Effector memory CD8-positive, alpha-beta T cell (primary cell): ENCODE measurements around the gene KTN1.

ENCODE experiments used
- ATAC-seq: fragments of 150-1000 bp; cut with Tn5 transposase; replicated peaks from 2 replicates; pipeline ENCODE4 v1.10.0; 2021; ENCODE audit warnings: mild to moderate bottlenecking, moderate library complexity
- DNase-seq, 3 experiments: peaks; one replicate each; pipeline ENCODE4 v3.0.0; 2021
- H3K27ac Mint-ChIP-seq, 2 donors: one replicate each; pipeline ENCODE4 v1.8.0; 2022; ENCODE audit warnings: mild to moderate bottlenecking in 2 of 2, mixed read lengths in 2 of 2, moderate library complexity in 2 of 2
- H3K27me3 Mint-ChIP-seq, 2 donors: one replicate each; pipeline ENCODE4 v1.8.0; 2022; ENCODE audit warnings: mixed read lengths in 2 of 2
- H3K36me3 Mint-ChIP-seq: one replicate; pipeline ENCODE4 v1.8.0; 2022; ENCODE audit warnings: mild to moderate bottlenecking, moderate library complexity, mixed read lengths; ENCODE audit not compliant: insufficient read depth
- H3K4me1 Mint-ChIP-seq, 2 donors: one replicate each; pipeline ENCODE4 v1.8.0; 2022; ENCODE audit warnings: low read depth in 2 of 2, mixed read lengths in 2 of 2
- H3K4me3 Mint-ChIP-seq, 2 donors: one replicate each; pipeline ENCODE4 v1.8.0; 2022; ENCODE audit warnings: mild to moderate bottlenecking in 2 of 2, mixed read lengths in 2 of 2, moderate library complexity in 2 of 2
- H3K9me3 Mint-ChIP-seq, 2 donors: one replicate each; pipeline ENCODE4 v1.8.0; 2022; ENCODE audit warnings: mixed read lengths in 2 of 2

The KTN1 gene

DNA sequence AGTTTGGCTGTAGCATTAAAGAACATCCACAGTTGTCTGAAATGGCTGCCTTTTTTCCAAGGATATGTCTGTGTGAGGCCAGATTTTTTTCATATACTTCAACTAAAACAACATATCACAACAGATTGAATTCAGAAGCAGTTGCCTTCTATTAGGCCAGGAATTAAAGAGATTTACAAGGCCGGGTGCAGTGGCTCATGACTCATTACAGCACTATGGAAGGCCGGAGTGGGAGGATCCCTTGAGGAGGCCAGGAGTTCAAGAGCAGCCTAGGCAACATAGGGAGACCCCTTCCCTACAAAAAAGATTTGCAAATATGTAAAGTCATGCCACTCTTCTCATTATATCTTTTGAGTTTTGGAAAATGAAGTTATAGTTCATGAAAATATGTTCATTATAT is 108.6 kb downstream of the KTN1 start:
- no peak for DNase-seq
- Mint-ChIP-seq H3K4me3 (no peak overlapping the region), H3K27ac (no peak overlapping the region), H3K9me3 (no peaks in the 10 kb centered on the region), H3K4me1 (no peaks in the 10 kb centered on the region), H3K36me3 (peaks cover 25% of the 10 kb centered on the region), H3K27me3 (no peaks in the 10 kb centered on the region)
- no peak for ATAC-seq

DNA sequence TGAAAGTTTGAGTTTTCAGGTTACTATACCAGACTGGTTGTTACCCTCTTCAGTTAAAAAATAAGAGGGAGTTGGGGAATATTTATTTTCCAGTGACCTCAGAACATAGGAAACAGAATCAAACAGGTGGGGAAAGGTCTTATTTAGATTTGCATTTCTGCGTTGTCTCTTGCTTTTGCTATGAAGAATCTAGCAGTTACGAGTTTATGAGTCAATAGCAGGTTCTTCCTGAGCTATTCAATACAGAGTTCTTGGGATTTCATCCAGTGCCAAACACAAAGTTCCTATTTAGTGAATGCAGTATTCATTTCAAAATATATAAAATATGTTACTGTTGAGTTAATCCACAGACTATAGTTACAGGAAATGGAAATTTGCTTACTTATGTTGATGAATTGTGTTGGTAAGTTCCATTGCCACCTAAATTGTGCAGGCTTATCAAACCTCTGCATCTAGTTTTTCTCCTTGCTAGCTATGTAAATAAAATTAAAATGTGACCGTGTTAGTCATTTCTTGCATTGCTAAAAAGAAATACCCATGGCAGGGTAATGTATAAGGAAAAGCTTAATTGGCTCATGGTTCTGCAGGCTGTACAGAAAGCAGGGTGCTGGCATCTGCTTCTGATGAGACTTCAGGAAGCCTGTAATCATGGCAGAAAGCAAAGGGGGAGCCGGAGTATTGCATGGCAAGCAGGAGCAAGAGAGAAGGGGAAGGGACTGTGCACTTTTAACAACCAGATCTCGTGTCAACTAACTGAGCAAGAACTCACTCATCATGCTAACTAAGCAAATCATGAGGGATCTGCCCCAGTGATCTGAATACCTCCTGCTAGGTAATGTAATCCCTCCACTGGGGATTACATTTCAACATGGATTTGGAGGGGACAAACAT is 110.2 kb downstream of the KTN1 start:
- H3K27ac Mint-ChIP-seq = no peak overlapping the region
- H3K36me3 Mint-ChIP-seq = peaks cover 10% of the 10 kb centered on the region
- no peaks in the 10 kb centered on the region for H3K9me3 Mint-ChIP-seq
- DNase-seq (no peak), ATAC-seq (no peak)
- no peaks in the 10 kb centered on the region for H3K27me3 Mint-ChIP-seq
- no peak overlapping the region for H3K4me3 Mint-ChIP-seq
- no peaks in the 10 kb centered on the region for H3K4me1 Mint-ChIP-seq

DNA sequence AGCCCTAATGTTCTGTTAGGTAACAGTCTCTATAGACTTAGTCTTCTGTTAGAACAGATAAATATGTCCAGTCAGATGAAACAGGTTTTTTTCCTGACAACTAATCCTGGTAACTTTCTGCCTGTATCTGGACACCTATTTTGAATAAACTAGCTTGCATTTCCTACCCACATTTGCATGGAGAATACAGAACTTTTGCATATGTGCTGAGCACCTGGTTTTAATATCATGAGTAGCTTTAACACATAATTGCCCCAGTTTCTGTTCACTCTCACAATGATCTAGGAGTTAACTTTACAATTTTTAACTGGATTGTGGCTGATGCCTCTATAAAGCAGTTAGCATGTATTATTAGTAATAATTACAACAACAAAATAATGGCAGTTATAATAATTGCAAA is 111.7 kb downstream of the KTN1 start:
- Mint-ChIP-seq H3K27ac (no peak overlapping the region), H3K36me3 (peaks cover 7% of the 10 kb centered on the region), H3K27me3 (no peaks in the 10 kb centered on the region), H3K4me1 (no peaks in the 10 kb centered on the region), H3K4me3 (no peak overlapping the region), H3K9me3 (no peaks in the 10 kb centered on the region)
- ATAC-seq (no peak), DNase-seq (no peak)

DNA sequence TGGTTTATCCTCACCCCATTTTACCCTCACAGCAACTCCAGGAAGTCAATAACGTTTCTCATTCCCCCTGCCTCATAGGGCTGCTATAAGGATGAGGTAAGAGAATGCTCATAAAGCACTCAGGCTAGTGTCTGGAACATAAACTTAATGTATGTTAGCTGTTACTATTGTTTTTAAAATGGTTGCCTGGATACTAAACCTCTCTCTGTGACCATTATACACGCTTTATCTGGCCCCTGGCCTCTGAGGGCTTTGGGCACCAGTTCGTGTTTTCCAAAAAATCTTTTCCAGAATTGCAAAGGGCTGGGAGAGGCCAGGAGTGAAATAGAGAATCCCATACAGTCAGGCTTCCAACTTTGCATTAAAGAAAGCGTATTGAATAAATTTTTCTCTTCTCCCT is 113.9 kb downstream of the KTN1 start:
- H3K27me3 Mint-ChIP-seq = no peaks in the 10 kb centered on the region
- no peak overlapping the region for H3K4me3 Mint-ChIP-seq
- no peaks in the 10 kb centered on the region for H3K4me1 Mint-ChIP-seq
- H3K27ac Mint-ChIP-seq = no peak overlapping the region
- no peaks in the 10 kb centered on the region for H3K9me3 Mint-ChIP-seq
- ATAC-seq (no peak), DNase-seq (no peak)
- H3K36me3 Mint-ChIP-seq = no peaks in the 10 kb centered on the region

DNA sequence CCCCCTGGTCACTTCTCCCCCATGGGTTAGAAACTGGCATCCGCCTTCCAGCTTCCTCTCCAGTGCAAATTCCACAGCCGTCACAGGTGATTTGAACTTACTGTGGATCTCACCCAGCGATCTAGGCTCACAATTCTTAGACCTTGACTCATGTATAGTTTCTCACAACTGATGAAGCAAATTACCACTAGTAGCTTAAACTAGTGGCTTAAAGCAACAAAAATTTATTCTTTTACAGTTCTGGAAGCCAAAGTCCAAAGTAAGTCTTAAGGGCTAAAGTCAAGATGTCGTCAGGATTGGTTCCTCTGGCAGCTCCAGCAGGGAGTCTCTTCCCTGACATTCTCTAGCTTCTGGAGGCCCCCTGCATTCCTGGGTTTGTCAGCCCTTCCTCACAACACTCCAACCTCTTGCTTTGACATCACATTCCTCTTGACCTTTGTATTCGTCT is 117.4 kb downstream of the KTN1 start:
- no peak for ATAC-seq
- no peaks in the 10 kb centered on the region for H3K27me3 Mint-ChIP-seq
- H3K36me3 Mint-ChIP-seq = no peaks in the 10 kb centered on the region
- no peaks in the 10 kb centered on the region for H3K4me1 Mint-ChIP-seq
- H3K4me3 Mint-ChIP-seq = no peak overlapping the region
- DNase-seq = no peak
- no peak overlapping the region for H3K27ac Mint-ChIP-seq
- no peaks in the 10 kb centered on the region for H3K9me3 Mint-ChIP-seq

DNA sequence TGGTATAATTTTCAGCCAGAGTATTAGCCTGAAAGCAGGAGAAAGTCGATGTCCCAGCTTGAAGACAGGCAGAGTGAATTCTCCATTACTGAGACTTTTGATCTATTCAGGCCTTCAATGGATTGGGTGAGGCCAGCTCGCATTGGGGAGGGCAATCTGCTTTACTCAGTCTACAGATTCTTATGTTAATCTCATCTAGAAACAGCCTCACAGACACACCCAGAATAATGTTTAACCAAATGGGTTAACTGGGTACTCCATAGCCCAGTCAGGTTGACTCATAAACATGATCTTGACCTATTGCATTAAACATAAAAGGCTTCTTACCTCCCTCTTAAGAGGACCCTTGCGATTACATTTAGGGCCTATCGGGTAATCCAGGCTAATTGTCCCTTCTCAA is 118.0 kb downstream of the KTN1 start:
- H3K9me3 Mint-ChIP-seq = no peaks in the 10 kb centered on the region
- no peak overlapping the region for H3K27ac Mint-ChIP-seq
- no peak overlapping the region for H3K4me3 Mint-ChIP-seq
- ATAC-seq = no peak
- no peak for DNase-seq
- no peaks in the 10 kb centered on the region for H3K27me3 Mint-ChIP-seq
- no peaks in the 10 kb centered on the region for H3K36me3 Mint-ChIP-seq
- H3K4me1 Mint-ChIP-seq = no peaks in the 10 kb centered on the region

DNA sequence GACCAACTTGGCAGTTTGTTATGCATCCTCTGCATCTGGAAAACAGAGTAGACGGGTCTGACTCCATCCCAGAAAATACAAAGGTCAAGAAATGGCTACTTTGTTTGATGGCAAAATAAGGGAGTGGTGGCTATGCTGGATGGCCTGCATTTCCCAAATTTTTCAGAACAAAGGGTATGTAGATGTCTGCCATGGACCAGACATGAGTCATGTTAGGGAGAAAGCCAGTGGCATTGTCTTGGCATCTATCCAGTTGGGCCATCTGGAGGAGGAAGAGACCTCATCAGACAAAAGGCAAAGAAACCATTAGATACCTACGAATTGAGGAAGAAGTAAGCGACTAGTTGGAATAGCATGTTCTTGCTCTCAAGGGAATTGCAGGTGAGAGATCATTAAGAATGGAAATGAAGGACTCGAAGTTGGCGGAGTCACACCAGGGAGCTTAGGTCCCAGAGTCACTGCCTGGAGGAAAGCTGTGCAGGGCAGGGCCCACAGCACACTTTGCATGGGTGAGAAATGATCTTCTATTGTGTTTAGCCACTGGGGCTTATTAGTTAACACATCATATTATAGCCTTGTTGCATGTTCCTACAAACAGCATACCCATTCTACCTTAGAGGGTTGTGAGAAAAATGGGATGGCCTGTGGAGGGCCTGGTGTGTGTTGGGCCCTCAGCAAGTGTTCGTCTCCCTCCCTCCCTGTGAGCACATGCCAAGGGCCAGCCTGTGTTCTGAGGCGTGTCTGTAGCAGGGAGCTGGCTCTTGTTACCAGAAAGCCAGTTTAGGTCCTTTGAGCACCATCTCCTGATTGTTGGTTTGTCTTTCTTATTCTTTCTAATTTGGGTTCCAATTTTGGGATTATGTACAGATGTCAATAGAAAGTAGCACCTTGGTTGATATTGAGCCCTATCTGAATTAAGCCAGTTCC is 119.4 kb downstream of the KTN1 start:
- no peaks in the 10 kb centered on the region for H3K9me3 Mint-ChIP-seq
- H3K36me3 Mint-ChIP-seq = no peaks in the 10 kb centered on the region
- no peak for DNase-seq
- ATAC-seq = no peak
- H3K27ac Mint-ChIP-seq = no peak overlapping the region
- no peaks in the 10 kb centered on the region for H3K4me1 Mint-ChIP-seq
- no peaks in the 10 kb centered on the region for H3K27me3 Mint-ChIP-seq
- H3K4me3 Mint-ChIP-seq = no peak overlapping the region

DNA sequence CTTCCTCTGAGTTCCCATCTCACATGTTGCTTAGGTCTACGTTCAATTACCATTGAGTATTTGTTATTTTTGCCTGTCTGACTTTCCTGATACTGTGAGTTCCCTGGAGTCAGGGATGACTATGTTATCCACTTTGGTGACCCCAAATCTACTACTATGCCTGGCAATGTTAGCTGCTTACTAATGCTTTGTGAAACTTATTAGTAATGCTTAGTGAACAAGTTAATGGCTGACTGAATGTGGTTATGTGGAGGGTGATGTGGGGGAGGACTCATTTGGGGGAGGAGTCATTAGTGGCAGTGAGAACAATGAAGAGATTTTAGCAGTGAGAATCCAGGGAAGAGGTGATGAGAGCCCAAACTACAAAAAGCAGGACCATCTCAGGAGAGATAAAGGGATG is 121.6 kb downstream of the KTN1 start:
- Mint-ChIP-seq H3K27me3 (no peaks in the 10 kb centered on the region), H3K4me3 (no peak overlapping the region), H3K27ac (no peak overlapping the region), H3K4me1 (no peaks in the 10 kb centered on the region), H3K36me3 (no peaks in the 10 kb centered on the region), H3K9me3 (no peaks in the 10 kb centered on the region)
- DNase-seq (no peak), ATAC-seq (no peak)

DNA sequence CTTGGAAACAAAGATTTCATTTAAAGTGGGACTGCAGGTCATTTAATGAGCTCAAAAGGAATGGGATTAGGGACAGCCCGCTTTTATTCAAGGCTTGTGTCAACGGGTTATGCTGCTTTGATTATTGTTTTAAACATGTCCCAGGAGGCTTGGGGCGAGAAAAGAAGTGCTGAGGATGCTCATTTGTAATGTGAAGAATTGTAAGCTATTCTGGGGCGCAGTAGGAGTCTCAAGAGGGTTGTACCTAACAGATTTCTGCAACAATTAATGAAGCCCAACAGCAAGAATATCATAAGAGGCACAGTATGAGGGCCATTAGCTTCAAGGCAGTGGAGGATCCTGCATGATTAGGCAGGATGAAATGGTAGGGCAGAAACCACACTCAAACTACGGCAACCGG is 122.5 kb downstream of the KTN1 start:
- no peak for DNase-seq
- Mint-ChIP-seq H3K36me3 (no peaks in the 10 kb centered on the region), H3K4me1 (no peaks in the 10 kb centered on the region), H3K27ac (no peak overlapping the region), H3K4me3 (no peak overlapping the region), H3K27me3 (no peaks in the 10 kb centered on the region), H3K9me3 (no peaks in the 10 kb centered on the region)
- ATAC-seq = no peak

DNA sequence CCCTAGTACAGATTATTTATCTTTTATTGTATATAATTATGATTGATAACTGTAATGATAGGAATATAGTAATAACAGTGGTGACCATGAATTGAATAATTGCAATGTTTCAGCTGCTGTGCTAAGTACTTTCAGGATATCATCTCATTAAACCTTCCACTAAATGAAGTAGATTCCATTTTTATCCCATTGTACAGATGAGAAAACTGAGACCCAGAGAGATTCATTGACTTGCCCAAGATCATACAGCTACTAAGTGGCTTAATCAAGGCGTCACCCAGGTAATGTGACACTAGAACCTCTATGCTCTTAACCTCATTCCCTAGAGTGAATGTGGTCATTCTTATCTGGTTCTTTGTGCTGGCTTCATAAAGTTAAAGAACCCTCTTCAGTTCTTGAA is 124.6 kb downstream of the KTN1 start:
- ATAC-seq = no peak
- H3K36me3 Mint-ChIP-seq = no peaks in the 10 kb centered on the region

DNA sequence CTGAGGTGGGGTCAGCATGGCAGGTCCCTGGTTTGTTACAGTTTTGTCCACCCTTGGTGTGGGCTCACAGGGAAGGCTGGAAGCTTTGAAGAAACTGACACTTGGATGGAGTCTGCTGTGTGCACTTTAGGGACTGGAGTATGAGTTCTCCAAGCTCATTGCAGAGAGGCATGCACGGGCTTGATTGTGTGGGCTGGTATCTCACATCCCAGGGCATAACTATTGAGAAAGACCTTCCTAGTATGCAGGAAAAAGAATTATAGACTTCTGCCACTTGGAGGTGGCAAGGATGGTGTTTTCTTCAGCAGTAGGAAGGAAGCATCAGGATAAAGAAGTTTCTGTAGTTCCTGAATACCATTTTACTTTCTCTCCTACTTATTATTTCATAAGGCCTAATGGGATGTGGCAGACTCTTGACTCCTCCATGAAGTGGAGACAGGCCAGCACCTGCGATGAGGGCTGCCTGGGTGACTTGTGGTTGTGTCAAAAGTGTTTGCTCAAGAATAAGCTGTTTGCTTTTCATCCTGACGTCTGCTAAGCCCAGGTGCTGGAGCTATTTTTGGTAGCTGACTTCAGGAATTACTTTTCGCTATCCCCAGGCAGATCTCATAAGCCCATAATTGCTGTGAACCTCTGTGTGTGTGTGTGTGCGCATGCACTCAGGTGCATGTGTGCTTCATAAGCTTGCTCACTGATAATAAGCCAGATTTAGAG is 125.8 kb downstream of the KTN1 start:
- Mint-ChIP-seq H3K27me3 (no peaks in the 10 kb centered on the region), H3K27ac (no peak overlapping the region), H3K9me3 (no peaks in the 10 kb centered on the region), H3K4me1 (no peaks in the 10 kb centered on the region), H3K4me3 (no peak overlapping the region), H3K36me3 (no peaks in the 10 kb centered on the region)
- ATAC-seq (no peak), DNase-seq (no peak)

More for the DNA sequence above, 124.6 kb downstream of the KTN1 start:
- H3K4me1 Mint-ChIP-seq = no peaks in the 10 kb centered on the region
- H3K9me3 Mint-ChIP-seq = no peaks in the 10 kb centered on the region
- DNase-seq = no peak
- H3K4me3 Mint-ChIP-seq = no peak overlapping the region
- no peaks in the 10 kb centered on the region for H3K27me3 Mint-ChIP-seq
- no peak overlapping the region for H3K27ac Mint-ChIP-seq

DNA sequence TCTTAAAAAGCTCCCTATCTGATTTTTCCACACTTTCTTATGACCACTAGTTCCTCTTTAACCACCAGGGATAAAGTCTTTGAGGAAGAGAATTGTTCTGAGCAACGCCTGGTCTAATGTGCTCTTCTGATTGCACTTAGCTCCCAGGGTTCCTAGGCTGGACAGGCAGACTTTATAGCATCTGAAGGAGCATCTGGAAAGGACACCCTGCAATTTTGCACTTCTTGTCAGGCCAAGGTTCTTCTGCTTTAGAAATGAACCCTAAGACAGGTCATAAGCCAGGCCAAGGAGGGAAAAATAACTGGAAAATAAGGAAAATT is 126.3 kb downstream of the KTN1 start:
- H3K4me3 Mint-ChIP-seq = no peak overlapping the region
- H3K27me3 Mint-ChIP-seq = no peaks in the 10 kb centered on the region
- H3K36me3 Mint-ChIP-seq = no peaks in the 10 kb centered on the region
- H3K27ac Mint-ChIP-seq = no peak overlapping the region
- ATAC-seq (no peak), DNase-seq (no peak)
- H3K9me3 Mint-ChIP-seq = no peaks in the 10 kb centered on the region
- no peaks in the 10 kb centered on the region for H3K4me1 Mint-ChIP-seq

DNA sequence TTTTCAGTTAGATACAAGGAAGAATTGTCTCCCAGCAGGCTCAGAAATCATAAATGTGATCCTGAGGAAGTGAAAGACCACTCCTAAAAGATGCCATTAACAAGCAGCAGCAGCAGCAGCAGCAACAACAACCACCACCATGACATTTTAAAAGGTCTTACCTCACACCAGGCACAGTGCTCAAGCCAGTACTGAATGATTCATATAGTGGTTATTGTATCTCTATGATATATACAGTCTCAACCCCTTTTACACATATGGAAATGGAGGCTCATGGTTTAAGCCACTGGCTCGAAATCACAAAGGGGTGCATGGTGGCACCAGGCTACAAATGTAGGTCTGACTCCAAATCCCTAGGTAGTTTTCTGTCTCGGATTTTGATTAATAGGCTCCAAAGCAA is 126.9 kb downstream of the KTN1 start:
- ATAC-seq = no peak
- no peak for DNase-seq
- Mint-ChIP-seq H3K9me3 (no peaks in the 10 kb centered on the region), H3K4me3 (no peak overlapping the region), H3K27ac (no peak overlapping the region), H3K4me1 (no peaks in the 10 kb centered on the region), H3K27me3 (no peaks in the 10 kb centered on the region), H3K36me3 (no peaks in the 10 kb centered on the region)
